Coronary artery (tissue), 2 donors: ENCODE measurements around the gene FARP1.

Source experiments
- DNase-seq: peaks from one replicate; pipeline ENCODE4 v3.0.0-alpha.2; 2017; ENCODE audit warnings: low spot score
- H3K27ac ChIP-seq, 2 donors: fragments of 200-600 bp; sonication (generic); one replicate each; pipeline ENCODE4 v1.5.1; 2016 to 2019
- H3K4me3 ChIP-seq: fragments of 200-600 bp; sonication (generic); 2 replicates; pipeline ENCODE4 v1.5.1; 2016; ENCODE audit warnings: mild to moderate bottlenecking, moderate library complexity
- CTCF ChIP-seq: fragments of 200-600 bp; sonication (generic); IDR thresholded peaks from one replicate; pipeline ENCODE4 v1.5.1; 2019; ENCODE audit warnings: antibody characterized with exemption

FARP1 gene

GRCh38 chr13:98313023-98313921 lies 170.4 kb downstream of the FARP1 start:
- no peak for DNase-seq
- Histone ChIP-seq H3K4me3 (no peak overlapping the region), H3K27ac (no peak overlapping the region)
- TF ChIP-seq CTCF: no peak

GRCh38 chr13:98313922-98314292 lies 171.0 kb downstream of the FARP1 start:
- DNase-seq: no peak
- no peak for TF ChIP-seq CTCF
- no peak overlapping the region for H3K27ac ChIP-seq
- H3K4me3 ChIP-seq: no peak overlapping the region

- Histone ChIP-seq H3K4me3 (no peak overlapping the region), H3K27ac (no peak overlapping the region)
- TF ChIP-seq CTCF: no peak
- no peak for DNase-seq
These were observed 172.6 kb downstream of the FARP1 start for GRCh38 chr13:98315466-98315865.

GRCh38 chr13:98315902-98316301 lies 173.0 kb downstream of the FARP1 start:
- no peak overlapping the region for H3K27ac ChIP-seq
- DNase-seq: no peak
- TF ChIP-seq CTCF: no peak
- no peak overlapping the region for H3K4me3 ChIP-seq

GRCh38 chr13:98317573-98318171 lies 174.8 kb downstream of the FARP1 start:
- Histone ChIP-seq H3K4me3 (no peak overlapping the region), H3K27ac (no peak overlapping the region)
- TF ChIP-seq CTCF: no peak
- DNase-seq: no peak

- Histone ChIP-seq H3K4me3 (no peak overlapping the region), H3K27ac (no peak overlapping the region)
- TF ChIP-seq CTCF: no peak
- DNase-seq: no peak
These were observed 175.5 kb downstream of the FARP1 start for GRCh38 chr13:98318263-98318878.
